Epidermal melanocyte (primary cell): Measurements from ENCODE around the gene ANO9.

Experiments
- DNase-seq: peaks from one replicate; pipeline ENCODE4 v3.0.0; 2011; ENCODE audit warnings: low spot score; ENCODE audit not compliant: insufficient read length

The ANO9 gene

GRCh38 chr11:370070-370941, 71.5 kb downstream of the ANO9 start:
- peak; percentile 17 for DNase-seq

- peak; percentile 86 for DNase-seq
These were observed 72.3 kb downstream of the ANO9 start, which contains the start of gene B4GALNT4 for GRCh38 chr11:369336-370018. B4GALNT4 (plus strand) TSS chr11:369499; CDS start chr11:369804, 305 bp downstream.

GRCh38 chr11:368414-369335, 73.1 kb downstream of the ANO9 start:
- peak; percentile 64 for DNase-seq

GRCh38 chr11:367956-368413, 73.8 kb downstream of the ANO9 start:
- no peak for DNase-seq
